Skeletal muscle satellite cell (primary cell): ENCODE results near the gene WDR5.

Source experiments
- H3K27me3 ChIP-seq: 2 replicates; pipeline ENCODE4 v1.7.0; 2013; ENCODE audit warnings: low read length; ENCODE audit not compliant: control insufficient read depth, insufficient read depth
- H3K36me3 ChIP-seq: 2 replicates; pipeline ENCODE4 v1.7.0; 2013; ENCODE audit warnings: mild to moderate bottlenecking, control low read depth, low read length; ENCODE audit not compliant: insufficient read depth
- H3K4me1 ChIP-seq: 2 replicates; pipeline ENCODE4 v1.7.0; 2013; ENCODE audit warnings: low read length; ENCODE audit not compliant: control insufficient read depth, insufficient read depth
- H3K4me2 ChIP-seq: 2 replicates; pipeline ENCODE4 v1.7.0; 2013; ENCODE audit warnings: mild to moderate bottlenecking, low read length
- H3K4me3 ChIP-seq: 2 replicates; pipeline ENCODE4 v1.7.0; 2013; ENCODE audit warnings: low read length
- H3K9ac ChIP-seq: 2 replicates; pipeline ENCODE4 v1.7.0; 2013; ENCODE audit warnings: mild to moderate bottlenecking, low read depth, low read length, moderate library complexity
- H3K9me3 ChIP-seq: replicated peaks from 2 replicates; pipeline ENCODE4 v1.7.0; 2013; ENCODE audit warnings: mild to moderate bottlenecking, control low read depth, low read length

The WDR5 gene

DNA sequence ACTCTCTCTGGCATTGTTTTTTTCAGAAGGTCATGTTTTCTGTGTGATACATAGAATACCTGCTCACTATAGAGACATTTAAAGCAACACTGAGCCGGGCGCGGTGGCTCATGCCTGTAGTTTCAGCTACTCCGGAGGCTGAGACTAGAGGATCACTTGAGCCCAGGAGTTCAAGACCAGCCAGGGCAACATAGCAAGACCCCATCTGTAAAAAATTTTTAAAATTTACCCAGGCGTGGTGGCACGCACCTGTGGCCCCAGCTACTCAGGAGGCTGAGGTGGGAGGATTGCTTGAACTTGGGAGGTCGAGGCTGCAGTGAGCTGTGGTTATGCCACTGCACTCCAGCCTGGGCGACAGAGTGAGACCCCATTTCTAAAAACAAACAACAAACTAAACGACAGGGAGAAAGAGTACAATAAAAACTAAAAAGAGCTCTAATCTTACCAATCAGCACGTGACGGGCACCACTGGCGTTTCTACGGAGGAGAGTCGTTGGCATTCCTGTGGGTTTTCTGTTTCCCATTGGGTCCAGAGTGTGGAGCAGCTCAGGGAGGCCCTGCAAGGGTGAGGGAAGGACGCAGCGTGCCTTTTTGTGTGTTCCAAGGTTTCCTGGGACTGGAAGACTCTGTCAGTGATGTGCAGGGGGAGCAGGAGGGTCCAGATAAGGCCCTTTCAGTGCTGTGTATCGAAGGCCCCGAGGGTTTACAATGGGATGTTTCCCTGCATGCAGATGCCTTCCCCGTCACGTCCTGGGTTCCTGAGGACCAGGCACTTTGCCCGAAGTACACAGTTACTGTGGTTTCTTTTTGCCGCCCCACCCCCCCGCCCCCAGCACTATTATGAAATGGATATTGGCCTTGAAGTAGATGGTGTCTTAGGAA lies 35.7 kb downstream of the WDR5 start:
- peaks cover 14% of the 10 kb centered on the region for H3K4me1 ChIP-seq

DNA sequence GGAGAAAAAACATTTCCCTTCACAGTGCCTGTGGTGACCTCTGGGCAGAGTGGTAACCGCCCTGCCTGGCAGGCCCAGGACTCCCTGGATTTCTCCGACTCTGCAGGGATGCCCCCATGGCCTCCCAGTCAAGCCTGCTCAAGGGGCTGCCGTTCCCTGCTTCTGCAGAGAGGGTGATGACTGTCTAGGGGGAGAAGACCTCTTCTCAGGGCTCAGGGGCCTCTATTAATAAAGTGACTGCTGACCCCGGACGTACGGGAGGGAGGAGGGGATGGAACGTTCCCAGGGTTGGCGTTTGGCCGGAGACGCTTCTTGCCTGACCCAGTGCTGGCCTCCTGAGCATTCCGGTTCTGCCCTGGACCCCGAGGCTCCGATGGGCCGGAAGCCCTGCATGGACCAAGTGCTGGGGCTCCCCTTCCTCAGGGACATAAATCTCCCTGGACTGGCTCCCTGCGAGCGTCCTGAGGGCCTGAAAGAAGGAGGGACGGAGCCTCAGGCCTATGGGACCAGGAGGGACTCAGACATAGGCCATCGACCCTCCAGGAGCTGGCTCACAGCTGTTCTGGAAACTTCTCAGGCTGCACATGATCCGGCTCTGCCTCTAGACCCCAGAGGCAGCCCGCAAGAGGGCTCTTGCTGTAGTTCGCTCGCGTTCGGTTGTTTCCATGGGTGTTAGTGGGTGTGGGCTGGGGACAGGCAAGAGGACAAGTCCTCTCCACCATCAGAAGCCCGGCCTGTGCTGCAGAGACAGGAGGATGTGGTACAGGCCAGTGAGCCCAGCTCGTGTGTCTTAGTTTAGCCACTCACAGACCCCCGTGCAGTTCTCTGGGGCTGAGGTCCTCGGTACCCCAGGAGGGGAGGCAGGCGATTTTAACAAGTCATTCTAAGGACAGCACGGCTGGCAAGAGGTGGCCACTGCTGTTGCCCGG lies 36.6 kb downstream of the WDR5 start:
- no peak overlapping the region for H3K9ac ChIP-seq
- no peak overlapping the region for H3K4me3 ChIP-seq
- H3K9me3 ChIP-seq, result no peaks in the 10 kb centered on the region
- H3K4me2 ChIP-seq, result no peak overlapping the region
- H3K4me1 ChIP-seq, result peaks cover 13% of the 10 kb centered on the region
- no peaks in the 10 kb centered on the region for H3K36me3 ChIP-seq
- H3K27me3 ChIP-seq, result peaks cover 16% of the 10 kb centered on the region

More for the DNA sequence above, 35.7 kb downstream of the WDR5 start:
- no peak overlapping the region for H3K9ac ChIP-seq
- H3K36me3 ChIP-seq, result no peaks in the 10 kb centered on the region
- peaks cover 11% of the 10 kb centered on the region for H3K27me3 ChIP-seq
- no peak overlapping the region for H3K4me2 ChIP-seq
- H3K4me3 ChIP-seq, result no peak overlapping the region
- no peaks in the 10 kb centered on the region for H3K9me3 ChIP-seq

DNA sequence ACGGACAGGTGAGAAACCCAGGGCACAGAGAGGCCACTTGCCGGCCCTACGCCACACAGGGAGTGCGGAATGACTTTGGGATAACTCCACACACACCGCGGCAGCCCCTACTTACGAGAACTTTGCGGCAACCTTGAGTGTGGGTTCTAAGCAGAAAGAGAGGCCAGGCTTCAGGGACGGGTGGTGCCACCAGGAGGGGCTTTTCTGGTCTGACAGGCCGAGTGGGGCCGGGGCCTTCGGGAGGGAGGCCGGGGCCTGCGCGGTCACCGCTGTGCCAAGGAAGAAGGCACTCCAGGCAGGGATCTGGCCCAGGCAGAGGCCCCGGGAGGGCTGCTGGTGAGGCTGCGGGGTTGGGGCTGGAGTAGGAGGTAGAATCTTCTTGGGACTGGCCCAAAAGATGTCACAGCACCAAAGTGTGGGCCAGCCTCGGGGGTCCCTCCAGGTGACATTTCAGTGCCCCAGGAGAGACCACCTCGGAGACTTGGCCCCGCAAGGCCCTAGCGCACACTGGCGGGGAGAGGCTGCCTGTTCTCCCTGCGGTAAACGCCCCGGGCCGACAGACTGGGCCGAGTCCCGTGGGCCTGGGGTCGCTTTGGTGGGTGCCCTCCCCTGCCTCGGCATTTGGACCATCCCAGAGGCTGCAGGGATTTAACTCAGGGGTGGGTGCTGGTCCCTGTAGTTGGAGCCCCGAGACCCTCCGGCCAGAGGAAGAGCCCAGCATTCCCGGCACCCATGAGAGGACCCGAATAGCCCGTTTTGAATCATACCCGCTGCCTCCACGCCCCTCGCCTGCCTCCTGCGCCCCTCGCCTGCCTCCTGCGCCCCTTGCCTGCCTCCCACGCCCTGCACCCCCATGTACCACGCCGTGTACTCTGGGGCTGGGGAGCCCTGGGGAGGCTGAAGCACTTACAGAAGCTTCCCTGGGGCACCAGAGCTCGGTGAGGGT lies 37.5 kb downstream of the WDR5 start:
- Histone ChIP-seq H3K4me3 (no peak overlapping the region), H3K9me3 (no peaks in the 10 kb centered on the region), H3K9ac (no peak overlapping the region), H3K4me2 (no peak overlapping the region), H3K27me3 (peaks cover 25% of the 10 kb centered on the region), H3K36me3 (no peaks in the 10 kb centered on the region), H3K4me1 (peaks cover 8% of the 10 kb centered on the region)

DNA sequence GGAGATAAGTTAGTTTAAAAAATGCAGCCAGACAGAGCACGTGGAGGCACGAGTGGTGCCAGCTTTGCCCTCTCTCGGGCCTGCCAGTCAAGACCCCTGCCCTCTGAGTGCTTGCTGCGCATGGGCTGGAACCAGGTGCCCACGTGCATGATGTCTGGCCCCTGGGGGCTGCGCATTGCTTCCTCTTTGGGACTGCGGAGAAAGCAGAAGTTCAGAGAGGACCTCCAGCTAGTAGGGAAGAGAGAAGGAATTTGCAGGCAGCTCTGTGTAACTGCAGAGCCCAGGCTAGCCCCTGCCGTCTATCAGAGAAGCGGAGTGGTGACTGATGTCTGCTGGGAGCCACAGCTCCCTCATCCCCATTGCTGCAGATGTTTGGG lies 38.2 kb downstream of the WDR5 start:
- Histone ChIP-seq H3K9me3 (no peaks in the 10 kb centered on the region), H3K4me1 (peaks cover 15% of the 10 kb centered on the region), H3K36me3 (no peaks in the 10 kb centered on the region), H3K9ac (no peak overlapping the region), H3K4me3 (no peak overlapping the region), H3K27me3 (peaks cover 32% of the 10 kb centered on the region), H3K4me2 (no peak overlapping the region)

DNA sequence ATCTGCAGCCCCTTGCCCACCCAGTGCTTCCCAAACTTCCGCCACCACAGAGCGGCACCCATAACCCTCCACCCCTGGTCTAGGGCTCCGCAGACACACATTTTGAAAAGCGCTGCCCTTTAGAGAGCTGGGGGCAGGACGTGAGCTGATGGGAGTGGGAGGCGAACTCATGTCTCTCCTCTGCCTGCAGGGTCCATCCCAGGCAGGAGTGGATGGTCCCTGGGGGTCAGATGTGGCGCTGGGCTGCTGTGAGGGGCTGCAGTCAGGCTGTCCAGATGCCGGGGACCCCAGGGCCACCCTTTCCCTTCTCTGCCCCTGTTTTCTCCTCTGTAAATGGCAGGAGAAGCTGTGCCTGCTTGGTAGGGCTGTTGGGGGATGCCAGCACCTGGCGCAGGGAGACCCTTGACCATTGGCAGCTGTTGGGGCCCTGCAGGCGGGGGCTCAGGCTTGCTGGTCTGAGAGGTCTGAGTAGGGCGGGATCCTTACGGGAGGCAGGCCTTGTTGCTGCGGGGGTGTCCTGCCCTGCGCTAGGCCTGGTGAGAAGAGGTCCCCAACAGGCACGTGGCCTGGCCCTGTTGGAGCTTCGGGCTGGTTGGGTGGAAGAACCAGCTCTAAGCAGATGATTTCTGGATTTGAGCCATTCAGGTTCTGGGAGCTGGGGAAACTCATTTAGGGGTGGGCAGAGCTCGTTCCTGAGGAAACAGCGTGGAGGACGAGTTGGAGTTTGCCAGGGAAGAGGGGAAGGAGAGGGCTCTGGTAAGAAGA lies 38.8 kb downstream of the WDR5 start:
- no peak overlapping the region for H3K4me3 ChIP-seq
- H3K4me2 ChIP-seq, result no peak overlapping the region
- H3K4me1 ChIP-seq, result peaks cover 15% of the 10 kb centered on the region
- H3K9me3 ChIP-seq, result no peaks in the 10 kb centered on the region
- peaks cover 38% of the 10 kb centered on the region for H3K27me3 ChIP-seq
- H3K36me3 ChIP-seq, result no peaks in the 10 kb centered on the region
- H3K9ac ChIP-seq, result no peak overlapping the region

DNA sequence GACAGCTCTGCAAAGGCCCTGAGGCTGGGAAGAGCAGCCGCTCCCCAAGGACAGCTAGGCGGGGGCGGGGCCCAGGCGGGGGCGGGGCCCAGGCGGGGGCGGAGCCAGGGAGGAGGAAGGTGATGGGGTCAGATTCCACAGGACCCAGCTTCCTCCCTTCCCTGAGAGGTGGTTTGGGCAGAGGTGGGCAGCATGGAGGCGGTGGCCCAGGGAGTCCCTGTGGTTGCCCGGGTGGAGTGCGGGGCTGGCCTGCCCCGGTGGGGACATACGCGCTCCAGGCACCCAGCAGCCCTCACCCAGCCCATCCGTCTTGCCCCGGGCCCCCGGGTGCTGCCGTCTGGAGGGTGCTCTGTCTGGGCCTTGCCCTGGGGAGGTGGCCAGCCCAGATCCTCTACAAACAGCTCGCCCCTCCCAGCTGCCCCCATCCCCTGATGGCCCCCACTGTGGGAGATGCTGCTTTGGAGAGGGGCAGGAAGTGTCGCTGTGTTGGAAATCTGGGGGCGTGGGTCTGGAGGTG lies 39.5 kb downstream of the WDR5 start:
- no peak overlapping the region for H3K4me2 ChIP-seq
- H3K9ac ChIP-seq, result no peak overlapping the region
- no peaks in the 10 kb centered on the region for H3K36me3 ChIP-seq
- no peaks in the 10 kb centered on the region for H3K9me3 ChIP-seq
- peaks cover 15% of the 10 kb centered on the region for H3K4me1 ChIP-seq
- no peak overlapping the region for H3K4me3 ChIP-seq
- H3K27me3 ChIP-seq, result peaks cover 45% of the 10 kb centered on the region

DNA sequence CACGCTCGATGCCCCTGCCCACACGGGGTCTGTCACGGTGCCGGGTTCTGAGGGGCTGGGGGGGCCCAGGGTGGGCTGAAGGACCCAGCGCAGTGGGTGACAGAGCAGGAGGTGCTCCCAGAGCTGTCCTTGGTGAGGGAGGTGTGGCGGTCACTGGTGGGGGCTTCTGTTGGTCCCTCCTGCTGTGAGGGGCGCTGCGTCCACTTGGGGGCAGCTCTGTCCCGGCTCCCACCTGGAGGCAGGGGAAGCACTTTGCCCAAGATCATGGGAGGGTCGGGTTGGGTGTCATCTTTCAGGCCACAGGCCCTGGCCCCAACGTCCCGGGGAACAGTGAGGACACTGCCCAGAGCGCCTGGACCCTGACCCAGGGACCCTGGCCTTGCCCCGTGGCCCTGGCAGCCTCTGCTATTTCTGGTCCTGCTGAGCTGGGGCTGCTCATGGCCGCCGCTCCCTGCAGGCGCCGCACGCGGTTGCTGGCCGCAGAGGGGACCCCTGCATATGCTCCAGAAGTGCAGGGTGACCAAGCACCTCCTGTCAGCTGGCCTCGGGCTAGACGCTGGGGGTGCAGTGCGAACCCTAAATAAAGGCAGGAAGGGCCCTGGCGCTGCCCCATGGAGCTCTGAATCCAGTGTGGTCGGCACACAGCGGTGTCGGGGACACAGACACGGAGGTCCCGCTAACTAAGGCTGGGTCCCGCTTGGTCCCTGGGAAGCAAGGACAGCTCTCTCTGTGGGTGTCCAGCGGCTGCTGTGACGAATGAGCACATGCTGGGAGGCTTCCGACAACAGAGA lies 40.1 kb downstream of the WDR5 start:
- peaks cover 15% of the 10 kb centered on the region for H3K4me1 ChIP-seq
- H3K4me2 ChIP-seq, result peak overlapping the region; percentile 44
- no peaks in the 10 kb centered on the region for H3K9me3 ChIP-seq
- no peak overlapping the region for H3K9ac ChIP-seq
- peaks cover 51% of the 10 kb centered on the region for H3K27me3 ChIP-seq
- no peaks in the 10 kb centered on the region for H3K36me3 ChIP-seq
- H3K4me3 ChIP-seq, result no peak overlapping the region

DNA sequence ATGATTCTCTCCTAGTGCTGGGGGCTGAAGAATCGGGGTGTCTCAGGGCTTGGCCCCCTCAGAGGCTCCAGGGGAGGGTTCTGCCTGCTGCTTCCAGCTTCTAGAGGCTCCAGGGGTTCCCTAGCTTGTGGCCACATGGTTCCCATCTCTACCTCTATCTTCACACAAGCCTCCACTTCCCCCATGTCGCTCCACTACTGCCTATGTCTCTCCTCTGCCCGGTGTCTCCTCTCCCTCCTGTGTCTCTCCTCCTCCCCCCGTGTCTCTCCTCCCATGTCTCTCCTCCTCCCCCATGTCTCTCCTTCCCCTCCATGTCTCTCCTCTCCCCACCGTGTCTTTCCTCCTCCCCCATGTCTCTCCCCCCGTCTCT lies 40.7 kb downstream of the WDR5 start:
- peaks cover 57% of the 10 kb centered on the region for H3K27me3 ChIP-seq
- no peaks in the 10 kb centered on the region for H3K36me3 ChIP-seq
- no peak overlapping the region for H3K4me3 ChIP-seq
- no peaks in the 10 kb centered on the region for H3K9me3 ChIP-seq
- peak overlapping the region; percentile 44 for H3K4me2 ChIP-seq
- H3K9ac ChIP-seq, result no peak overlapping the region
- peaks cover 15% of the 10 kb centered on the region for H3K4me1 ChIP-seq

DNA sequence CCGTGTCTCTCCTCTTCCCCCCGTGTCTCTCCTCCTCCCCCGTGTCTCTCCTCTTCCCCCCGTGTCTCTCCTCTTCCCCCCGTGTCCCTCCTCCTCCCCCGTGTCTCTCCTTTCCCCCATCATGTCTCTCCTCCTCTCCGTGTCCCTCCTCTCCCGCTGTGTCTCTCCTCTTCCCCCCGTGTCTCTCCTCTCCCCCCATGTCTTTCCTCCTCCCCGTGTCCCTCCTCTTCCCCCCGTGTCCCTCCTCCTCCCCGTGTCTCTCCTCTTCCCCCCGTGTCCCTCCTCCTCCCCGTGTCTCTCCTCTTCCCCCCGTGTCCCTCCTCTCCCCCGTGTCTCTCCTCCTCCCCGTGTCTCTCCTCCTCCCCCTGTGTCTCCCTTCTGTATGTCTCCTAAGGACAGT lies 41.3 kb downstream of the WDR5 start:
- no peaks in the 10 kb centered on the region for H3K9me3 ChIP-seq
- peaks cover 59% of the 10 kb centered on the region for H3K27me3 ChIP-seq
- H3K36me3 ChIP-seq, result no peaks in the 10 kb centered on the region
- no peak overlapping the region for H3K4me3 ChIP-seq
- no peak overlapping the region for H3K4me2 ChIP-seq
- H3K4me1 ChIP-seq, result peaks cover 15% of the 10 kb centered on the region
- H3K9ac ChIP-seq, result no peak overlapping the region
